ENCODE measurements around the gene C4orf36.

DNA sequence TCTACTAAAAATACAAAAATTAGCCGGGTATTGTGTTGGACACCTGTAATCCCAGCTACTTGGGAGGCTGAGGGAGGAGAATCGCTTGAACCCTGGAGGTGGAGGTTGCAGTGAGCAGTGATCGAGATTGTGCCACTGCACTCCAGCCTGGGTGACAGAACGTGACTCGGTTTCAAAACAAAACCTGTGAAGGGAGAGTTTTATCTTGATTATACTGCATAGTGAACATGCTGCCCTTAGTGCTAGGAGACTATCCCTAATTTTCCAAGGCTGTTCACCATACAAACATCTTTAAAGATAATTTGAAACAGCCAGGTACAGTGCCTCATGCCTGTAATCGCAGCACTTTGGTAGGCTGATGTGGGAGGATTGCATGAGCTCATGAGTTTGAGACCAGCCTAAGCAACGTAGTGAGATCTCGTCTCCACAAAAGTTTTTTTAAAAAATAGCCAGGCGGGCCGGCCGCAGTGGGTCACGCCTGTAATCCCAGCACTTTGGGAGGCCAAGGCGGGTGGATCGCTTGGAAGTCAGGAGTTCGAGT is 48.8 kb upstream of the C4orf36 start:
- TF ChIP-seq, protein P1, sequence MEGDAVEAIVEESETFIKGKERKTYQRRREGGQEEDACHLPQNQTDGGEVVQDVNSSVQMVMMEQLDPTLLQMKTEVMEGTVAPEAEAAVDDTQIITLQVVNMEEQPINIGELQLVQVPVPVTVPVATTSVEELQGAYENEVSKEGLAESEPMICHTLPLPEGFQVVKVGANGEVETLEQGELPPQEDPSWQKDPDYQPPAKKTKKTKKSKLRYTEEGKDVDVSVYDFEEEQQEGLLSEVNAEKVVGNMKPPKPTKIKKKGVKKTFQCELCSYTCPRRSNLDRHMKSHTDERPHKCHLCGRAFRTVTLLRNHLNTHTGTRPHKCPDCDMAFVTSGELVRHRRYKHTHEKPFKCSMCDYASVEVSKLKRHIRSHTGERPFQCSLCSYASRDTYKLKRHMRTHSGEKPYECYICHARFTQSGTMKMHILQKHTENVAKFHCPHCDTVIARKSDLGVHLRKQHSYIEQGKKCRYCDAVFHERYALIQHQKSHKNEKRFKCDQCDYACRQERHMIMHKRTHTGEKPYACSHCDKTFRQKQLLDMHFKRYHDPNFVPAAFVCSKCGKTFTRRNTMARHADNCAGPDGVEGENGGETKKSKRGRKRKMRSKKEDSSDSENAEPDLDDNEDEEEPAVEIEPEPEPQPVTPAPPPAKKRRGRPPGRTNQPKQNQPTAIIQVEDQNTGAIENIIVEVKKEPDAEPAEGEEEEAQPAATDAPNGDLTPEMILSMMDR (IDR thresholded peaks at IDR 0.05): no peak
- no peak for TF ChIP-seq POLR2A (IDR thresholded peaks at IDR 0.05)
